Smooth muscle cell (in vitro differentiated cells): ENCODE results near the gene CTDSPL. TPM values are rescaled to one million over a fixed set of nuclear protein-coding genes. Genes with fewer than 3 reads are reported as not detected.

Experiments used
- DNase-seq: peaks from one replicate; lab custom pipeline; 2025; ENCODE audit not compliant: unreplicated experiment; lab: John Stamatoyannopoulos, UW
- H2AFZ ChIP-seq: fragments of 200-600 bp; sonication (generic); 2 replicates; pipeline ENCODE4 v1.6.0; 2016; ENCODE audit warnings: antibody characterized with exemption, low read depth, mild to moderate bottlenecking
- H3F3A ChIP-seq: fragments of 200-600 bp; sonication (generic); 2 replicates; pipeline ENCODE4 v1.6.0; 2017; ENCODE audit warnings: antibody characterized with exemption, low read depth
- H3K27ac ChIP-seq: fragments of 200-600 bp; sonication (generic); 2 replicates; pipeline ENCODE4 v1.5.1; 2016; ENCODE audit warnings: low read depth, mild to moderate bottlenecking
- H3K27me3 ChIP-seq: fragments of 200-600 bp; sonication (generic); 2 replicates; pipeline ENCODE4 v1.6.1; 2016; ENCODE audit warnings: low read depth, mild to moderate bottlenecking
- H3K36me3 ChIP-seq: fragments of 200-600 bp; sonication (generic); 2 replicates; pipeline ENCODE4 v1.5.1; 2016; ENCODE audit warnings: low read depth
- H3K4me1 ChIP-seq: fragments of 200-600 bp; sonication (generic); 2 replicates; pipeline ENCODE4 v1.5.1; 2016; ENCODE audit warnings: low read depth
- H3K4me2 ChIP-seq: fragments of 200-600 bp; sonication (generic); 2 replicates; pipeline ENCODE4 v1.6.0; 2016; ENCODE audit warnings: mild to moderate bottlenecking
- H3K4me3 ChIP-seq: fragments of 200-600 bp; sonication (generic); 2 replicates; pipeline ENCODE4 v1.5.1; 2016; ENCODE audit warnings: mild to moderate bottlenecking
- H3K79me2 ChIP-seq: fragments of 200-600 bp; sonication (generic); 2 replicates; pipeline ENCODE4 v1.6.0; 2016; ENCODE audit warnings: low read depth, mild to moderate bottlenecking
- H3K9ac ChIP-seq: fragments of 200-600 bp; sonication (generic); 2 replicates; pipeline ENCODE4 v1.6.0; 2016; ENCODE audit warnings: low read depth
- H3K9me3 ChIP-seq: fragments of 200-600 bp; sonication (generic); replicated peaks from 2 replicates; pipeline ENCODE4 v1.5.1; 2016; ENCODE audit warnings: low read depth
- H4K20me1 ChIP-seq: fragments of 200-600 bp; sonication (generic); 2 replicates; pipeline ENCODE4 v1.6.0; 2016; ENCODE audit warnings: low read depth
- CTCF ChIP-seq: fragments of 200-600 bp; sonication (generic); IDR thresholded peaks from 2 replicates; pipeline ENCODE4 v1.5.1; 2017; ENCODE audit warnings: borderline replicate concordance, mild to moderate bottlenecking, antibody characterized with exemption; ENCODE audit not compliant: insufficient read depth, poor library complexity, severe bottlenecking
- WGBS: methylation state at CpG from one replicate; pipeline ENCODE4 v1.1.7; 2016; ENCODE audit warnings: low lambda C conversion rate; 5-methylcytosine and 5-hydroxymethylcytosine counted together
- polyA plus RNA-seq: library from polyadenylated mRNA; unstranded; fragments of >200 nt; fragmentation: Nextera tagmentation; extraction: Ambion mirVana; gene quantifications from 2 replicates; pipeline ENCODE4 v1.2.1, GENCODE V29; 2016
- total RNA-seq: library from RNA; depleted of rRNA; stranded (reverse); fragments of >200 nt; gene quantifications from 2 replicates; pipeline ENCODE4 v1.2.3, GENCODE V29; 2014

The CTDSPL gene
- total and polyA plus RNA-seq, 2 experiments from 2014 or later: 31.3 to 34.3 TPM

- H3K4me2 ChIP-seq: no peak overlapping the region
- H3K27me3 ChIP-seq: no peaks in the 10 kb centered on the region
- peaks cover 7% of the 10 kb centered on the region for H3F3A ChIP-seq
- no peak overlapping the region for H3K9ac ChIP-seq
- peaks cover 6% of the 10 kb centered on the region for H3K9me3 ChIP-seq
- H3K36me3 ChIP-seq: no peaks in the 10 kb centered on the region
- H3K27ac ChIP-seq: no peak overlapping the region
- H3K4me3 ChIP-seq: no peak overlapping the region
- H2AFZ ChIP-seq: no peak overlapping the region
- 98% methylated on average over 2 of the region's 2 CpGs for WGBS
- TF ChIP-seq CTCF: no peak
- no peaks in the 10 kb centered on the region for H4K20me1 ChIP-seq
- H3K79me2 ChIP-seq: peaks cover 85% of the 10 kb centered on the region
- peaks cover 7% of the 10 kb centered on the region for H3K4me1 ChIP-seq
- no peak for DNase-seq
Measured at GRCh38 chr3:37930495-37930894, 68.8 kb downstream of the CTDSPL start.

- Histone ChIP-seq H4K20me1 (no peaks in the 10 kb centered on the region), H3K27me3 (no peaks in the 10 kb centered on the region), H3F3A (peaks cover 18% of the 10 kb centered on the region), H3K4me3 (no peak overlapping the region), H3K4me2 (peak overlapping the region; percentile 55), H3K9ac (no peak overlapping the region), H2AFZ (no peak overlapping the region), H3K4me1 (peaks cover 24% of the 10 kb centered on the region), H3K36me3 (no peaks in the 10 kb centered on the region), H3K9me3 (peaks cover 6% of the 10 kb centered on the region), H3K27ac (peak overlapping the region; percentile 48), H3K79me2 (peaks cover 68% of the 10 kb centered on the region)
- no peak for TF ChIP-seq CTCF
- no peak for DNase-seq
- 96% methylated on average over 3 of the region's 3 CpGs for WGBS
Measured at GRCh38 chr3:37932505-37932904, 70.8 kb downstream of the CTDSPL start.

GRCh38 chr3:37934631-37935289, 73.1 kb downstream of the CTDSPL start:
- WGBS: 73% methylated on average over 8 of the region's 8 CpGs
- TF ChIP-seq CTCF: no peak
- Histone ChIP-seq H3K4me3 (no peak overlapping the region), H2AFZ (no peak overlapping the region), H3K9ac (no peak overlapping the region), H3K27me3 (no peaks in the 10 kb centered on the region), H3K9me3 (no peaks in the 10 kb centered on the region), H3K36me3 (no peaks in the 10 kb centered on the region), H3K4me1 (peaks cover 27% of the 10 kb centered on the region), H3F3A (peaks cover 18% of the 10 kb centered on the region), H3K27ac (peak overlapping the region; percentile 74), H3K4me2 (peak overlapping the region; percentile 53), H4K20me1 (no peaks in the 10 kb centered on the region), H3K79me2 (peaks cover 55% of the 10 kb centered on the region)
- no peak for DNase-seq

- H3K9ac ChIP-seq: no peak overlapping the region
- DNase-seq: no peak
- H3K27me3 ChIP-seq: no peaks in the 10 kb centered on the region
- 61% methylated on average over 1 of the region's 1 CpG for WGBS
- H3K4me3 ChIP-seq: no peak overlapping the region
- peaks cover 18% of the 10 kb centered on the region for H3F3A ChIP-seq
- peaks cover 55% of the 10 kb centered on the region for H3K79me2 ChIP-seq
- TF ChIP-seq CTCF: no peak
- H4K20me1 ChIP-seq: no peaks in the 10 kb centered on the region
- H3K36me3 ChIP-seq: no peaks in the 10 kb centered on the region
- peak overlapping the region; percentile 74 for H3K27ac ChIP-seq
- H3K9me3 ChIP-seq: no peaks in the 10 kb centered on the region
- H2AFZ ChIP-seq: no peak overlapping the region
- peak overlapping the region; percentile 53 for H3K4me2 ChIP-seq
- peaks cover 27% of the 10 kb centered on the region for H3K4me1 ChIP-seq
Measured at GRCh38 chr3:37935290-37935668, 73.6 kb downstream of the CTDSPL start.
